Activated CD4-positive, alpha-beta memory T cell treated with anti-CD3 and anti-CD28 coated beads for 36 hours (primary cell): Measurements from ENCODE around the gene STAT5B. TPM values are rescaled to one million over a fixed set of nuclear protein-coding genes. Genes with fewer than 3 reads are reported as not detected.

Experiments
- total RNA-seq, 2 experiments: library from RNA; stranded (reverse); gene quantifications; one replicate each; pipeline ENCODE4 v1.2.3, GENCODE V29; 2021

Gene STAT5B
- total RNA-seq, 2 experiments from 2014 or later, result 192 to 195 TPM

Other genes starting within 250 kb of the STAT5B start
- gene C17orf113, start 225.8 kb downstream of the STAT5B start, total RNA-seq, result under 1 TPM; 0.15 to 0.26 TPM
- gene ZNF385C, start 177.9 kb downstream of the STAT5B start, total RNA-seq, result under 1 TPM in 1 of 2 experiments, not detected in 1; 0.10 TPM
- 10 to 100 TPM; 38.1 to 38.4 TPM for gene DHX58, start 163.7 kb downstream of the STAT5B start, total RNA-seq
- 10 to 100 TPM; 38.6 to 41.0 TPM for gene KAT2A, start 155.0 kb downstream of the STAT5B start, total RNA-seq
- not detected for gene HSPB9, start 153.6 kb downstream of the STAT5B start, total RNA-seq
- gene RAB5C, start 121.4 kb downstream of the STAT5B start, total RNA-seq, result 10 to 100 TPM; 47.8 to 52.4 TPM
- under 1 TPM; 0.39 to 0.40 TPM for gene KCNH4, start 95.2 kb downstream of the STAT5B start, total RNA-seq
- gene HCRT, start 90.9 kb downstream of the STAT5B start, total RNA-seq, result not detected
- gene GHDC, start 81.9 kb downstream of the STAT5B start, total RNA-seq, result 10 to 100 TPM; 13.1 to 13.5 TPM
- gene STAT5A, start 12.1 kb upstream of the STAT5B start, total RNA-seq, result 100 to 1,000 TPM; 211 to 215 TPM
- gene STAT3, start 112.1 kb upstream of the STAT5B start, total RNA-seq, result 100 to 1,000 TPM; 194 to 198 TPM
- gene CAVIN1, start 146.9 kb upstream of the STAT5B start, total RNA-seq, result 1 to 10 TPM; 2.5 to 2.9 TPM
- 10 to 100 TPM; 12.0 to 13.2 TPM for gene ATP6V0A1, start 182.5 kb upstream of the STAT5B start, total RNA-seq